Measurements from ENCODE around the gene CRTAC1.

The CRTAC1 gene

DNA sequence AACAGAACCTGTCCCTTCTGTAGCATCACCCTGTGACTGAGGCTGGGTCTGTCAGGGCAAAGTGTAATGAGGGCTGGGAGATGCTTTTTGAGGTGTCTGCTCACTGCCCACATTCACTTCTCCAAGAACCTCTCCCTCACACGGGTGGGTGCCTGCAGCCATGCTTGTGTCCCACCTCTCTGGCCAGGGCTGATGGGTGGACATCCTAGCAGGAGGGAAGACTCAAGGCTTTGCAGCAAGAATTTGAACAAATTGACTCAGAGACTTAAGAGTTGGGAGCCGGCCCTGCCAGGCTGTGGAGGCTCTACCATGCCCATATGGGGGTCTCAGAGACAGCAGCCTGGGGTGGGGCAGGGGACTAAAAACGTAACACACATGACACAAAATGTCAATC is 147.3 kb downstream of the CRTAC1 start:
- Histone ChIP-seq H3K27ac (replicated peaks; ENCODE audit: low read length) (no peak overlapping the region), H3K9ac (ENCODE audit: low read depth, low read length, poor library complexity) (no peak overlapping the region), H2BK120ac (ENCODE audit: low read depth, low read length) (no peak overlapping the region), H2BK12ac (ENCODE audit: low read length) (no peak overlapping the region), H3K4me2 (ENCODE audit: insufficient read depth, low read length, poor library complexity, severe bottlenecking) (no peak overlapping the region), H2BK15ac (ENCODE audit: low read length) (no peak overlapping the region), H3K23ac (ENCODE audit: low read depth, low read length, poor library complexity) (no peak overlapping the region), H4K8ac (ENCODE audit: low read depth, low read length) (no peak overlapping the region), H3K4ac (ENCODE audit: low read length) (no peak overlapping the region), H2BK5ac (ENCODE audit: low read length) (no peak overlapping the region), H3K9me3 (replicated peaks in 1 of 2; ENCODE audit: control insufficient read depth in 2 of 2, insufficient read depth in 1 of 2, low read depth in 1 of 2, low read length in 2 of 2) (no peaks in the 10 kb centered on the region), H3K27me3 (ENCODE audit: control insufficient read depth in 3 of 3, insufficient read depth in 3 of 3, low read depth in 1 of 3, low read length in 3 of 3) (peaks cover 0 to 4% (median 0%) of the 10 kb centered on the region in 3 experiments), H3K18ac (ENCODE audit: low read length) (no peak overlapping the region), H4K91ac (ENCODE audit: low read depth, low read length, poor library complexity) (no peak overlapping the region), H3K14ac (ENCODE audit: low read length) (no peak overlapping the region), H3K79me1 (ENCODE audit: low read depth, low read length) (peaks cover 2% of the 10 kb centered on the region), H2AK5ac (ENCODE audit: low read depth, low read length) (no peak overlapping the region), H3K4me3 (ENCODE audit: low read length in 2 of 2) (no peak overlapping the region), H3K36me3 (replicated peaks in 1 of 2; ENCODE audit: control insufficient read depth in 2 of 2, insufficient read depth in 2 of 2, low read length in 2 of 2) (no peaks in the 10 kb centered on the region), H2AFZ (ENCODE audit: low read length) (no peak overlapping the region), H3K4me1 (ENCODE audit: control insufficient read depth in 2 of 2, insufficient read depth in 1 of 2, low read depth in 1 of 2, low read length in 2 of 2) (no peaks in the 10 kb centered on the region)
- no peak for DNase-seq (ENCODE audit: low spot score)
- WGBS, 2 donors (ENCODE audit: extremely low coverage in 2 of 2, insufficient read length in 2 of 2, insufficient replicate concordance in 1 of 2), result no CpG with 5 or more reads among the region's 3 CpGs

GRCh38 chr10:97882142-97883091 is 148.0 kb downstream of the CRTAC1 start:
- H2BK120ac ChIP-seq (ENCODE audit: low read depth, low read length), result no peak overlapping the region
- no peak overlapping the region for H2AFZ ChIP-seq (ENCODE audit: low read length)
- no peak overlapping the region for H3K4me2 ChIP-seq (ENCODE audit: insufficient read depth, low read length, poor library complexity, severe bottlenecking)
- WGBS, 2 donors (ENCODE audit: extremely low coverage in 2 of 2, insufficient read length in 2 of 2, insufficient replicate concordance in 1 of 2), result no CpG with 5 or more reads among the region's 11 CpGs
- no peaks in the 10 kb centered on the region for H3K36me3 ChIP-seq (replicated peaks in 1 of 2; ENCODE audit: control insufficient read depth in 2 of 2, insufficient read depth in 2 of 2, low read length in 2 of 2)
- no peak for DNase-seq (ENCODE audit: low spot score)
- H4K8ac ChIP-seq (ENCODE audit: low read depth, low read length), result no peak overlapping the region
- no peak overlapping the region for H2AK5ac ChIP-seq (ENCODE audit: low read depth, low read length)
- no peaks in the 10 kb centered on the region for H3K27me3 ChIP-seq (ENCODE audit: control insufficient read depth in 3 of 3, insufficient read depth in 3 of 3, low read depth in 1 of 3, low read length in 3 of 3)
- H3K9me3 ChIP-seq (replicated peaks in 1 of 2; ENCODE audit: control insufficient read depth in 2 of 2, insufficient read depth in 1 of 2, low read depth in 1 of 2, low read length in 2 of 2), result no peaks in the 10 kb centered on the region
- H3K14ac ChIP-seq (ENCODE audit: low read length), result peak overlapping the region; percentile 64
- H3K4me3 ChIP-seq (ENCODE audit: low read length in 2 of 2), result no peak overlapping the region
- H4K91ac ChIP-seq (ENCODE audit: low read depth, low read length, poor library complexity), result no peak overlapping the region
- H2BK15ac ChIP-seq (ENCODE audit: low read length), result no peak overlapping the region
- H3K4me1 ChIP-seq (ENCODE audit: control insufficient read depth in 2 of 2, insufficient read depth in 1 of 2, low read depth in 1 of 2, low read length in 2 of 2), result no peaks in the 10 kb centered on the region
- peak overlapping the region; percentile 37 for H3K9ac ChIP-seq (ENCODE audit: low read depth, low read length, poor library complexity)
- no peak overlapping the region for H3K18ac ChIP-seq (ENCODE audit: low read length)
- no peak overlapping the region for H2BK12ac ChIP-seq (ENCODE audit: low read length)
- no peak overlapping the region for H3K4ac ChIP-seq (ENCODE audit: low read length)
- no peak overlapping the region for H2BK5ac ChIP-seq (ENCODE audit: low read length)
- H3K23ac ChIP-seq (ENCODE audit: low read depth, low read length, poor library complexity), result no peak overlapping the region
- no peak overlapping the region for H3K27ac ChIP-seq (replicated peaks; ENCODE audit: low read length)
- H3K79me1 ChIP-seq (ENCODE audit: low read depth, low read length), result peaks cover 2% of the 10 kb centered on the region

DNA sequence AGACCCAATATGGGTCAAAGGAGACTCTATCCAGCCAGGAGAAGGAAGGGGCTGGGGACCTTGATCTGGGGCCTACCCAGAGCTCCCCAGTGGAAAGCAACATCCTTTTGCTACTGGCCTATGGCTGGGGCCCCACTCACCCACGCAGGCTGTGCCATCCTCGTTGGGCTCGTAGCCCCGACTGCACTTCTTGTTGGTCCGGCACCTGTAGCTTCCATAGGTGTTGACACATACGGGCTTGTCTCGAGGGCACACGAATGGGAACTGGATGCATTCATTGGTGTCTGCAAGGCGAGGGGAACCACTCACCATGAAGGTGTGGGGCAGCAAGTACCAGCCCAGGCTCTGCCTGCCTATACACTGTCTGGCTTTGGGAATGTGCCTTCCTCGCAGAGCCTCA is 150.3 kb downstream of the CRTAC1 start:
- H3K36me3 ChIP-seq (replicated peaks in 1 of 2; ENCODE audit: control insufficient read depth in 2 of 2, insufficient read depth in 2 of 2, low read length in 2 of 2), result no peaks in the 10 kb centered on the region
- H3K14ac ChIP-seq (ENCODE audit: low read length), result no peak overlapping the region
- peak overlapping the region; percentile 41 for H3K18ac ChIP-seq (ENCODE audit: low read length)
- no peak overlapping the region for H2BK5ac ChIP-seq (ENCODE audit: low read length)
- H2BK12ac ChIP-seq (ENCODE audit: low read length), result no peak overlapping the region
- H3K23ac ChIP-seq (ENCODE audit: low read depth, low read length, poor library complexity), result peak overlapping the region; percentile 1
- H3K27ac ChIP-seq (replicated peaks; ENCODE audit: low read length), result no peak overlapping the region
- WGBS, 2 donors (ENCODE audit: extremely low coverage in 2 of 2, insufficient read length in 2 of 2, insufficient replicate concordance in 1 of 2), result no CpG with 5 or more reads among the region's 10 CpGs
- no peak overlapping the region for H3K4ac ChIP-seq (ENCODE audit: low read length)
- H4K8ac ChIP-seq (ENCODE audit: low read depth, low read length), result no peak overlapping the region
- H2AK5ac ChIP-seq (ENCODE audit: low read depth, low read length), result peak overlapping the region; percentile 14
- DNase-seq (ENCODE audit: low spot score), result no peak
- no peaks in the 10 kb centered on the region for H3K9me3 ChIP-seq (replicated peaks in 1 of 2; ENCODE audit: control insufficient read depth in 2 of 2, insufficient read depth in 1 of 2, low read depth in 1 of 2, low read length in 2 of 2)
- H2BK15ac ChIP-seq (ENCODE audit: low read length), result no peak overlapping the region
- no peaks in the 10 kb centered on the region for H3K4me1 ChIP-seq (ENCODE audit: control insufficient read depth in 2 of 2, insufficient read depth in 1 of 2, low read depth in 1 of 2, low read length in 2 of 2)
- no peak overlapping the region for H4K91ac ChIP-seq (ENCODE audit: low read depth, low read length, poor library complexity)
- H3K79me1 ChIP-seq (ENCODE audit: low read depth, low read length), result peaks cover 2% of the 10 kb centered on the region
- no peak overlapping the region for H2BK120ac ChIP-seq (ENCODE audit: low read depth, low read length)
- no peak overlapping the region for H3K9ac ChIP-seq (ENCODE audit: low read depth, low read length, poor library complexity)
- peaks cover 0 to 4% (median 0%) of the 10 kb centered on the region in 3 experiments for H3K27me3 ChIP-seq (ENCODE audit: control insufficient read depth in 3 of 3, insufficient read depth in 3 of 3, low read depth in 1 of 3, low read length in 3 of 3)
- no peak overlapping the region for H2AFZ ChIP-seq (ENCODE audit: low read length)
- H3K4me3 ChIP-seq (ENCODE audit: low read length in 2 of 2), result no peak overlapping the region
- no peak overlapping the region for H3K4me2 ChIP-seq (ENCODE audit: insufficient read depth, low read length, poor library complexity, severe bottlenecking)

DNA sequence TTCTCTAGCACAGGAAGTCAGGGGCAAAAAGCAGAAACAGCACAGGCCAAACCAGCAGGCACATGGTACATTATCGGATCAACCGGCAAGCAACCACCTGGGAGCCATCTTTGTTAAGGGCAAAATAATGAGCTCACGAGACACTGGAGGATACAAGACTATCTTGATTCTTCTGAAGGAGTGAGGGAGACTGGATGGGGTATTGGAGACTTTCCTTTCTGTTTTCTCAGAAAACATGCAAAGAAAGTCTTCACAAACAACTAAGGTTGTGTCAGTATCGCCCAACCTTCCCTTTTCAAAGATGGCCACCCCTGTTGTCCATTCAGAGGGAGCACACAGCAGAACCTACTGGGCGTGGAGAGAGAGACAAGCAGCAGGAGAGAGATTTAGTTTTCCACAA is 151.2 kb downstream of the CRTAC1 start:
- no peaks in the 10 kb centered on the region for H3K4me1 ChIP-seq (ENCODE audit: control insufficient read depth in 2 of 2, insufficient read depth in 1 of 2, low read depth in 1 of 2, low read length in 2 of 2)
- no peak overlapping the region for H3K14ac ChIP-seq (ENCODE audit: low read length)
- no peak overlapping the region for H2BK5ac ChIP-seq (ENCODE audit: low read length)
- H4K91ac ChIP-seq (ENCODE audit: low read depth, low read length, poor library complexity), result no peak overlapping the region
- H2BK15ac ChIP-seq (ENCODE audit: low read length), result no peak overlapping the region
- H3K4me2 ChIP-seq (ENCODE audit: insufficient read depth, low read length, poor library complexity, severe bottlenecking), result no peak overlapping the region
- peak overlapping the region; percentile 75 for H2AFZ ChIP-seq (ENCODE audit: low read length)
- no peak overlapping the region for H2AK5ac ChIP-seq (ENCODE audit: low read depth, low read length)
- no peaks in the 10 kb centered on the region for H3K9me3 ChIP-seq (replicated peaks in 1 of 2; ENCODE audit: control insufficient read depth in 2 of 2, insufficient read depth in 1 of 2, low read depth in 1 of 2, low read length in 2 of 2)
- no peak overlapping the region for H4K8ac ChIP-seq (ENCODE audit: low read depth, low read length)
- no peak overlapping the region for H3K9ac ChIP-seq (ENCODE audit: low read depth, low read length, poor library complexity)
- H2BK120ac ChIP-seq (ENCODE audit: low read depth, low read length), result no peak overlapping the region
- H3K36me3 ChIP-seq (replicated peaks in 1 of 2; ENCODE audit: control insufficient read depth in 2 of 2, insufficient read depth in 2 of 2, low read length in 2 of 2), result no peaks in the 10 kb centered on the region
- peaks cover 2% of the 10 kb centered on the region for H3K79me1 ChIP-seq (ENCODE audit: low read depth, low read length)
- no peak overlapping the region for H2BK12ac ChIP-seq (ENCODE audit: low read length)
- no peak for DNase-seq (ENCODE audit: low spot score)
- H3K4ac ChIP-seq (ENCODE audit: low read length), result no peak overlapping the region
- WGBS, 2 donors (ENCODE audit: extremely low coverage in 2 of 2, insufficient read length in 2 of 2, insufficient replicate concordance in 1 of 2), result no CpG with 5 or more reads among the region's 5 CpGs
- peaks cover 0 to 5% (median 0%) of the 10 kb centered on the region in 3 experiments for H3K27me3 ChIP-seq (ENCODE audit: control insufficient read depth in 3 of 3, insufficient read depth in 3 of 3, low read depth in 1 of 3, low read length in 3 of 3)
- H3K23ac ChIP-seq (ENCODE audit: low read depth, low read length, poor library complexity), result no peak overlapping the region
- H3K18ac ChIP-seq (ENCODE audit: low read length), result no peak overlapping the region
- H3K27ac ChIP-seq (replicated peaks; ENCODE audit: low read length), result no peak overlapping the region
- no peak overlapping the region for H3K4me3 ChIP-seq (ENCODE audit: low read length in 2 of 2)

Measured in neuronal stem cell (in vitro differentiated cells).